Caco-2 (cell line): ENCODE measurements around the gene HEXA. TPM values are rescaled to one million over a fixed set of nuclear protein-coding genes. Genes with fewer than 3 reads are reported as not detected.

ENCODE experiments used
- BruUV-seq: library from RNA; stranded (reverse); fragments of 400-500 nt; replicated peaks from 2 replicates; lab custom pipeline; 2021; lab: Mats Ljungman, UMichigan
- CTCF ChIA-PET: fragments of 300-600 bp; sonication (Branson Sonifier 250); formaldehyde crosslinking; loops from one replicate; lab custom pipeline; 2022; ENCODE audit warnings: antibody characterized with exemption; lab: Charles Lee
- POLR2A ChIA-PET: fragments of 300-600 bp; sonication (Branson Sonifier 250); formaldehyde crosslinking; loops from one replicate; lab custom pipeline; 2022; ENCODE audit warnings: antibody characterized with exemption; lab: Charles Lee
- DNase-seq, 2 experiments: peaks; one replicate each; pipeline versions ENCODE4 v3.0.0 to v3.0.0-alpha.2; 2020 to 2022
- H3K27me3 ChIP-seq: replicated peaks from 2 replicates; pipeline ENCODE4 v1.6.0; 2011; ENCODE audit warnings: low read length; ENCODE audit not compliant: control insufficient read depth, insufficient read depth
- H3K36me3 ChIP-seq: 2 replicates; pipeline ENCODE4 v1.5.1; 2011; ENCODE audit warnings: low read length; ENCODE audit not compliant: control insufficient read depth, insufficient read depth
- H3K4me1 ChIP-seq: fragments of 250-450 bp; sonication (Bioruptor Pico); 2 replicates; pipeline ENCODE4 v1.5.1; 2020; ENCODE audit warnings: mild to moderate bottlenecking
- H3K4me3 ChIP-seq: 2 replicates; pipeline ENCODE4 v1.5.1; 2011; ENCODE audit warnings: low read depth, mild to moderate bottlenecking, control low read depth, low read length
- H3K9me3 ChIP-seq: fragments of 250-450 bp; sonication (Bioruptor Pico); 2 replicates; pipeline ENCODE4 v1.5.1; 2020; ENCODE audit warnings: mild to moderate bottlenecking, moderate library complexity
- H3K27ac Mint-ChIP-seq: one replicate; pipeline ENCODE4 v1.8.0; 2022; ENCODE audit warnings: mixed read lengths; ENCODE audit not compliant: unreplicated experiment
- H3K27me3 Mint-ChIP-seq: one replicate; pipeline ENCODE4 v1.8.0; 2022; ENCODE audit warnings: mixed read lengths; ENCODE audit not compliant: insufficient read depth, unreplicated experiment
- H3K36me3 Mint-ChIP-seq: one replicate; pipeline ENCODE4 v1.8.0; 2022; ENCODE audit warnings: mild to moderate bottlenecking, mixed read lengths; ENCODE audit not compliant: insufficient read depth, unreplicated experiment
- H3K4me1 Mint-ChIP-seq: one replicate; pipeline ENCODE4 v1.8.0; 2022; ENCODE audit warnings: low read depth, mixed read lengths; ENCODE audit not compliant: unreplicated experiment
- H3K4me3 Mint-ChIP-seq: one replicate; pipeline ENCODE4 v1.8.0; 2022; ENCODE audit warnings: mild to moderate bottlenecking, moderate library complexity, mixed read lengths; ENCODE audit not compliant: unreplicated experiment
- H3K9me3 Mint-ChIP-seq: one replicate; pipeline ENCODE4 v1.8.0; 2022; ENCODE audit warnings: mixed read lengths; ENCODE audit not compliant: unreplicated experiment
- intact Hi-C: fragments of 100-400 bp; cut with micrococcal nuclease; formaldehyde crosslinking; loops from one replicate; pipeline ENCODE4 v1.10.0; 2022; ENCODE audit not compliant: unreplicated experiment
- total RNA-seq: library from RNA; stranded (reverse); gene quantifications from 2 replicates; pipeline ENCODE4 v1.2.3, GENCODE V29; 2022
- TF ChIP-seq, protein P1 (sequence below), 2 experiments: fragments of 200-600 bp in 1 of 2; IDR thresholded peaks; 1 replicate in 1 of 2; 2 replicates in 1 of 2; pipeline versions ENCODE4 v1.5.1 to v1.8.0; 2011 to 2022; ENCODE audit warnings: antibody characterized with exemption in 1 of 2, control low read depth in 1 of 2, inconsistent platforms in 1 of 2, low read depth in 1 of 2, low read length in 1 of 2, mild to moderate bottlenecking in 1 of 2, moderate library complexity in 1 of 2; ENCODE audit not compliant: insufficient read depth in 1 of 2, severe bottlenecking in 1 of 2, unreplicated experiment in 1 of 2

The HEXA gene
- total RNA-seq, 1 experiment from 2014 or later = 151 TPM

DNA sequence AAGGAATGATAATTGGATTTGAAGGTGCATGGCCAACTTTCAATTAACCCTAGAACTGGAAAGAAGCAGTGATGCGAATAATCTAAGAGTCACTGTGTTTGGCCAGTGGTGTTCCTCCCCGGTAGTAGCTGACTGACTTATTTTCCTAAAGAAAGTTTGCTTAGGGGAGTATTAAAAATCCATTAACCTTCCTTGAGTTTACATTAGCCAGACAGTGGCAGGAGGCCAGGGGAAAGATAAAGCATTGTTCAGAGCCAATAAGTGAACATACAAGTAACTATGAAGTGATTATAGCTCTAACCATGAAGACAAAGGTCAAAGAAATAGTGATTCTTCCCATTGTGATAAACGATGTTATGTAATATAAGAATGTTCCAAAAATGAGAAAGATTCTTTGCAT lies 13.4 kb upstream of the HEXA start:
- H3K4me3 Mint-ChIP-seq = no peak overlapping the region
- Histone ChIP-seq H3K27me3 (no peaks in the 10 kb centered on the region), H3K36me3 (no peaks in the 10 kb centered on the region), H3K4me3 (no peak overlapping the region), H3K9me3 (no peaks in the 10 kb centered on the region), H3K4me1 (no peaks in the 10 kb centered on the region)
- ChIA-PET POLR2A (no interaction called here), CTCF (no interaction called here)
- BruUV-seq = no TSS peak
- no peaks in the 10 kb centered on the region for H3K36me3 Mint-ChIP-seq
- no peaks in the 10 kb centered on the region for H3K4me1 Mint-ChIP-seq
- H3K27ac Mint-ChIP-seq = no peak overlapping the region
- peaks cover 15% of the 10 kb centered on the region for H3K27me3 Mint-ChIP-seq
- intact Hi-C loops = no loop called here
- H3K9me3 Mint-ChIP-seq = no peaks in the 10 kb centered on the region
- TF ChIP-seq, protein P1, sequence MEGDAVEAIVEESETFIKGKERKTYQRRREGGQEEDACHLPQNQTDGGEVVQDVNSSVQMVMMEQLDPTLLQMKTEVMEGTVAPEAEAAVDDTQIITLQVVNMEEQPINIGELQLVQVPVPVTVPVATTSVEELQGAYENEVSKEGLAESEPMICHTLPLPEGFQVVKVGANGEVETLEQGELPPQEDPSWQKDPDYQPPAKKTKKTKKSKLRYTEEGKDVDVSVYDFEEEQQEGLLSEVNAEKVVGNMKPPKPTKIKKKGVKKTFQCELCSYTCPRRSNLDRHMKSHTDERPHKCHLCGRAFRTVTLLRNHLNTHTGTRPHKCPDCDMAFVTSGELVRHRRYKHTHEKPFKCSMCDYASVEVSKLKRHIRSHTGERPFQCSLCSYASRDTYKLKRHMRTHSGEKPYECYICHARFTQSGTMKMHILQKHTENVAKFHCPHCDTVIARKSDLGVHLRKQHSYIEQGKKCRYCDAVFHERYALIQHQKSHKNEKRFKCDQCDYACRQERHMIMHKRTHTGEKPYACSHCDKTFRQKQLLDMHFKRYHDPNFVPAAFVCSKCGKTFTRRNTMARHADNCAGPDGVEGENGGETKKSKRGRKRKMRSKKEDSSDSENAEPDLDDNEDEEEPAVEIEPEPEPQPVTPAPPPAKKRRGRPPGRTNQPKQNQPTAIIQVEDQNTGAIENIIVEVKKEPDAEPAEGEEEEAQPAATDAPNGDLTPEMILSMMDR (IDR thresholded peaks at IDR 0.05; ENCODE audit: insufficient read depth in 1 of 2, low read depth in 1 of 2, low read length in 1 of 2, severe bottlenecking in 1 of 2, unreplicated experiment in 1 of 2) = no peak
- DNase-seq = no peak

DNA sequence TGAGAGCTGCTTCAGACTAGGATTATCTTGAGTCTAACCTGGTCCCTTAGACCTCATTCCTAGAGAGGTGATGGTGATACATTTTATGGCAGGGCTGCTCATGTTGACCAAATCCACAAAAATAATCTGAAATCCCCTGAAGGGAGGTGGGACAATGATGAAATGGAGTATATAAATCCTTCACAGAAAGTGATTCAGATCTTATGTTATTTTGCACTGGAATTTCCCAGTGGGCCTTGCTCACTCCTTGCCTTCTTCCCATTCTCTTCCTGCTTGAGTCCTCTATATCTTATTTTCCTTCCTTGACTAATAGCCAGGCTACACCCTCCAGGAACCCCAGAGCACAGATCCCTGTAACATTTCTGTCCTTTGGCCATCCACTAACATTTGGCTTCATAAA lies 11.9 kb upstream of the HEXA start:
- intact Hi-C loops = no loop called here
- no peaks in the 10 kb centered on the region for H3K4me1 ChIP-seq
- no peak overlapping the region for H3K27ac Mint-ChIP-seq
- H3K27me3 ChIP-seq = no peaks in the 10 kb centered on the region
- no peak for DNase-seq
- no peaks in the 10 kb centered on the region for H3K9me3 ChIP-seq
- H3K36me3 Mint-ChIP-seq = no peaks in the 10 kb centered on the region
- CTCF ChIA-PET = no interaction called here
- H3K27me3 Mint-ChIP-seq = peaks cover 24% of the 10 kb centered on the region
- no peak overlapping the region for H3K4me3 ChIP-seq
- POLR2A ChIA-PET = no interaction called here
- no peaks in the 10 kb centered on the region for H3K9me3 Mint-ChIP-seq
- BruUV-seq = no TSS peak
- H3K4me3 Mint-ChIP-seq = no peak overlapping the region
- no peaks in the 10 kb centered on the region for H3K36me3 ChIP-seq
- no peaks in the 10 kb centered on the region for H3K4me1 Mint-ChIP-seq
- TF ChIP-seq, protein P1 (IDR thresholded peaks at IDR 0.05; ENCODE audit: insufficient read depth in 1 of 2, low read depth in 1 of 2, low read length in 1 of 2, severe bottlenecking in 1 of 2, unreplicated experiment in 1 of 2) = no peak

DNA sequence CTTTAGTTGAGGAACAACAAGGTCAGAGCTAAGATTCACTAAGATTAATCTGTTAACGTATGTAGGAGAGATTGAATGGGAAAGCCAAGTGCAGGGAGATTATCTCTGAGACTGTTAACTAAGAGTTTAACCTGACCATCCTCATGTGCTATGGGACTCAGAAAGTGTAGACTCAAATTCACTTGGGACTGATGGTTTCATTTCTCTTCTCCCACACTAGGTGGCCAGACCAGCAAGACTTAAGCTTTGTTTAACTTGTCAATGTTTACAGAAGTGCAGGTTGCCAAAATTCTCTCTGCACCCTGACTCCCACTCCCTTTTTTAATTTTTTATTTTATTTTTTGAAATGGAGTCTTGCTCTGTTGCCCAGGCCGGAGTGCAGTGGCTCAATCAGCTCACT lies 6.3 kb upstream of the HEXA start:
- Mint-ChIP-seq H3K4me1 (peaks cover 6% of the 10 kb centered on the region), H3K27me3 (peaks cover 19% of the 10 kb centered on the region), H3K4me3 (no peak overlapping the region), H3K36me3 (no peaks in the 10 kb centered on the region), H3K27ac (no peak overlapping the region), H3K9me3 (no peaks in the 10 kb centered on the region)
- intact Hi-C loops = no loop called here
- no peaks in the 10 kb centered on the region for H3K27me3 ChIP-seq
- H3K9me3 ChIP-seq = no peaks in the 10 kb centered on the region
- ChIA-PET POLR2A (interaction anchor here (0.5 kb wide), 1 partner anchor 172 kb away, joined by 4 read pairs; no protein-coding TSS in a partner anchor), CTCF (interaction anchor here (1.4 kb wide), 1 partner anchor 151 kb away, joined by 5 read pairs; no protein-coding TSS in a partner anchor)
- DNase-seq = peak in 1 of 2 experiments; percentile 4
- H3K36me3 ChIP-seq = no peaks in the 10 kb centered on the region
- peaks cover 7% of the 10 kb centered on the region; the same call in 1 of the 2 replicates for H3K4me1 ChIP-seq
- no TSS peak for BruUV-seq
- H3K4me3 ChIP-seq = no peak overlapping the region
- TF ChIP-seq, protein P1 (IDR thresholded peaks at IDR 0.05; ENCODE audit: insufficient read depth in 1 of 2, low read depth in 1 of 2, low read length in 1 of 2, severe bottlenecking in 1 of 2, unreplicated experiment in 1 of 2) = peak; percentile 34
